ENCODE measurements around the gene TRIM44.

GRCh38 chr11:35750981-35751663 lies 88.5 kb downstream of the TRIM44 start:
- TF ChIP-seq CTCF (IDR thresholded peaks at IDR 0.05; ENCODE audit: low read length) (no peak), EZH2 (IDR thresholded peaks at IDR 0.05; ENCODE audit: borderline replicate concordance, low read length) (no peak)

Data from OCI-LY1 (cell line).